Epidermal melanocyte (primary cell): Measurements from ENCODE around the gene ARAP1.

Experiments
- DNase-seq: peaks from one replicate; pipeline ENCODE4 v3.0.0; 2011; ENCODE audit warnings: low spot score; ENCODE audit not compliant: insufficient read length

Gene ARAP1

GRCh38 chr11:72705442-72706365 lies 46.5 kb downstream of the ARAP1 start:
- no peak for DNase-seq

DNA sequence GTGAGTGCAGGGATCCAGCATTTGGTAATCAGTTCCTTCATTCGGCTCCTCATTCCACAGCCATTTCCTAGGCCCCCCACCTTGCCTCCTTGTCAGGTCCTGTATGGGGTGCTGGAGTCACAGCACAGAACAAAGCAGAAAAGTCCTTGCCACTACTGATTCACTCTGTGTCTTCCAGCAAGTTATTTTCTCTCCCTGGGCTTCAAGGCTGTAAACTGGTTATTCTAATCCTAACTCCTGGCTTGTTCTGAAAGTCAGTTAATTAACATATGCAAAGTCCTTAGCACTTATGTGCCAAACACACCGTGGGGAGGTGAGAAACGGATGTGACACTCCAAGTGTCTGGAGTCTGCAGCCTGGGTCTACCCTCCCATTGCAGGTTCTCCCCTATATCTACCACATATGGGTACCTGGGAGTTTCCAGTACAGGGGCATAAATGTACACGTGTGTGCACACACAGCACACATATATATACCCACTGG lies 47.4 kb downstream of the ARAP1 start:
- DNase-seq = no peak

DNA sequence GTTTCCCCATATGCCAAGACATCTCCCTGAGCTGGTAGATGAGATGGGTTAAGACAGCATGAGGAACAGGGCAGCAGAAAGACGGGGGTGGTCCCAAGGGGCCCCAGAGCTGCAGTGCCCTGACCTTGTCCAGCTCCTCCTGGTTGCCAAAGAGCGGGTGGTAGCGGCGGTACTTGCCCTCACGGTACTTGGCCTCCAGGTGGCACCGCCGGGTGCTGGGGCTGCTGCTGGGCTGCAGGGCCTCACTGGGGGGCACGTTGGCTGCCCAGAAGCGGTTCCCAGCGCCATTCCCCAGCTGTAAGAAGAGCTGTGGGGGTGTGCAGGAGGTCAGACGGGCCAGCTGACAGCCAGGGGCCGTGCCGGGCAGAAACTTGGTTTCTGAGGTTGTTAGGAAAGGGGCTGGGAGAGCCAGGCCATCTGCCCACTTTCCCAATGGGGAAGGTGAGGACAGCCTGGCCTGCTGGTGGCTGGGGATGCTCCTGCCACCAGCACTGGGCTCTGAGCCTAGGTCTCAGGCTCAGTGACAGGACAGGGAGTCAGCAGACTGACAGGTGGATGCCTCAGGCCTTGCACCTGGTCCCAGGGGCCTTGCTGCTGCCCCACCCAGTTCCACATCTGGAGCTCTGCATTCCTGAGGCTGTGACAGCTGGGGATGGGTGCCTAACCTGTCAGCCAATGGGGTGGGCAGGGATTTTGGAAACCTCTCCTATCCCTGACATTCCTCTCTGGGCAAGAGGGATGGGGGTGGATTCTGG lies 48.0 kb downstream of the ARAP1 start:
- no peak for DNase-seq

DNA sequence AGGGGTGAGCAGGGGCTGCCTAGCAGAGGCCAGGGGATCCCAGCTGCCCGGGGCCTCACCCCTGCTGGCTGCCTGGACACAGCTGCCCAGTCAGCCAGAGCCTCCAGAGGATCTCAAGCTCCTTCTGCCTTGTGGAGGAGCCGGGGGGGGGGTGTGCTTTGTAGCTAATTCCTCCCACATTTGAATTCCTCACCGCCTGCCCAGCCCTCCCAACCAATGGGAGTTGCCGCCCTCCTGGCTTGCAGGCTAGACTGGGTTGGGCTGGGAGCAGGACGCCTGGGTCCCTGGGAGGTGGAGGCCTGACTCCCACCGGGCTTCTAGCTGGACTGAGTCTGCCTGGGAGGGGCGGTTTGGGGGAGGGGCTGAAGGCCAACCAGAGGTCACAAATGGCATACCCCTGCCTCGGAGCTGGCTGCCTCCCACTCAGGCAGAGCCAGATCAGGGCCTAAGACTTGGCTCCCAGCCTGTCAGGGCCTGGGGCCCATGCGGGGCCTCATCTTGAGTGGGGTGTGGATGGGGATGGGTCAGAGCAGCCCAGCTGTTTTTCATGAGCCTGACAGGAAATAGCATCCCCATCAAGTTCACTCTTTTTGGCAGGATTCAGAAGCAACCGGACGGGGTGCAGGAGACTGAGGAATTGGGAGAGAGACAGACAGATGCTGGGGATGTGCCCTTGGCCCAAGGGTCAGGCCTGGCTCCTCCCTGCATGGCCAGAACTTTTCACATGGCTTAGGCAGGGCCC lies 48.8 kb downstream of the ARAP1 start:
- peak; percentile 79 for DNase-seq

- DNase-seq = no peak
Measured at GRCh38 chr11:72702577-72703241, 49.5 kb downstream of the ARAP1 start.

GRCh38 chr11:72702096-72702495 lies 50.1 kb downstream of the ARAP1 start:
- no peak for DNase-seq

- no peak for DNase-seq
Measured at GRCh38 chr11:72701466-72701865, 50.7 kb downstream of the ARAP1 start.

- no peak for DNase-seq
Measured at GRCh38 chr11:72700146-72700545, 52.1 kb downstream of the ARAP1 start.

- DNase-seq = no peak
Measured at GRCh38 chr11:72697814-72698213, 54.4 kb downstream of the ARAP1 start.

GRCh38 chr11:72696866-72697700 lies 55.1 kb downstream of the ARAP1 start:
- no peak for DNase-seq

DNA sequence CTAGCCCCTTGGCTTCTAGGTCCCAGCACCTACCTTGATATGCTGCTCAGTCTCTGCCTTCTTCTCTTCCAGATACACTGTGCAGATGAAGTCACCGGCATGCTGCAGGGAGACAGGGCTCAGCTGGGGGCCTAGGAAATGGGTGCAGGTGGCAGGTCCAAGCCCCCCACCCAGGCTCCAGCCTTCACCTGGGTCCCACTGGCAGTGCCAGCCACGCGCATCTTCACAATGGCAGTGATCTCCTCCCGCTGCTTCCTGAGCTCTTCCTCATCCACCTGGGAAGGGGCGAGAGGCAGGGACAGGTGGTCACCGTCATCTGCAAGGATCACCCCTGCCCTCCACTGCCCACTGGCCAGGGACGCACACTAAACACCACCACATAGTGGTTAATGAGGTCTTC lies 56.9 kb downstream of the ARAP1 start:
- DNase-seq = no peak

DNA sequence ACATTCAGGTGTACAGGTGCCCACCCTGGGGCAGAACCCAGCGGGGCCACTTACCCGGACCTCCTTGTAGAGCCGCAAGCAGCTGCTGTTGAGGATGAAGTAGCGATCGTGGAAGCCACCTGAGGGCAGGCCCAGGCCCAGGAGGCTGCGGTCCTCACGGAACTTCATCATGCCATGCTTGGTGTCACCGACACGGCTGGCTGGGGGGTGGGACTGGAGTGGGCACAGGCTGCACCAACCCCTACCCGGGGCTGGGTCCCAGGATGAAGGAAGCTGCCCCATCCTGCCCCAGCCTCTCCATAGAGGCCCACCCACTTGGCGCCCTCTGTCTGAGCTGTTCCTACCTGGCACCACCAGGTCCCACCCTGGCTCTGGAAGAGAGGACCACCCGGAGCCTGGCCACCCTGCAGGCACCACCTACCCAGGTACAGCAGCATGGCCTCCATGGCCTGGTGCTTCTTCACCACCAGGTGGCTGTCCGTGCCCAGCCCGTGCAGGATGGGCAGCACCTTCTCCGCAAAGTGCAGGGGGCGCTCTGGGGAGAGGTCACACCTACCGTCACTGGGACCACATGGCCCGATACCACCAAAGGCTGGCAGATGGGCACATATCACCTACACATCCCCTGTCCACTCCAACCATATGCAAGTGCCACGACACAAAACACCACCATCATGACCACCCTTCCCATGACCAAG lies 58.8 kb downstream of the ARAP1 start:
- DNase-seq = no peak

DNA sequence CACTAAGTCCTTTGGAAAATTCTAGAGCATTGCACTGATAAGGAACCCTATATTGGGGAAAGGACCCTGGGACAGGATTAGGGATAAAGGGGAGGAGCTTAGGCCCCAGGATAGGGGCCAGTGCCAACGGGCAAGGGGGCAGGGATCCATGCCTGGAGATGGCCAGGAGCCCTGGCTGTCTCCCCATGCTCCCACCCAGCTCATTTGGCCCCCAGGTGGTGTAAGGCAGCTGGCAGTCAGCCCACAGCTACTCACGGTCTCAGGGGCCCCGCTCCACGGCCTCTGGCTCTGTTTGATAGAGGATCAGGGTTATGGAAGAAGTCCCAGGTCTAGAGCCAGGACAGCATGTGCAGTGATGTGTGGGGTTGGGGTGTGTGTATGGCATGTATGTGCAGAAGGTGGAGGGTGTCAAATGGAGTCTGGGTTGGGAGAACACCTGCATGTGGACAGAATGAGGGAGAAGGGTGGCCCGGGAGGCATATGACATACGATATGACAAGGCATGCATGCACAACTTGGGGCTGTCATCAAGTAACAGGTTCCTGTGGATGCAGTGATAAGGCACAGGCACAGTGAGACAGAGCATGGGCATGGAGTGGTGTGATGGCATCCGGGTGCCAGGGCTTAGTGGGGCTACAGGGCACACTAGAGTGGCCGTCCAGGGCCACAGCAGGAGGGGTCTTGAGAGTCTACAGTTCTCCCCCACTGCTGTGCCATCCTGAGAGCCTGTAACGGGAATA lies 59.5 kb downstream of the ARAP1 start:
- DNase-seq = no peak

GRCh38 chr11:72690166-72690565 lies 62.0 kb downstream of the ARAP1 start:
- no peak for DNase-seq

- DNase-seq = no peak
Measured at GRCh38 chr11:72688929-72689328, 63.3 kb downstream of the ARAP1 start.

- DNase-seq = no peak
Measured at GRCh38 chr11:72688486-72688885, 63.7 kb downstream of the ARAP1 start.

- no peak for DNase-seq
Measured at GRCh38 chr11:72687326-72687725, 64.9 kb downstream of the ARAP1 start.

- no peak for DNase-seq
Measured at GRCh38 chr11:72686639-72687220, 65.5 kb downstream of the ARAP1 start.
